T-helper 2 cell treated with Interferon-gamma antibody and Interleukin-4, amounts not matched to agents 100 ng/mL and 5 ng/mL, for 36 hours (primary cell): Measurements from ENCODE around the gene TMX3. TPM values are rescaled to one million over a fixed set of nuclear protein-coding genes. Genes with fewer than 3 reads are reported as not detected.

Experiments used
- intact Hi-C: fragments of 100-400 bp; cut with micrococcal nuclease; formaldehyde crosslinking; loops from one replicate; pipeline ENCODE4 v1.15.1; 2023
- total RNA-seq: library from RNA; stranded (reverse); gene quantifications from 2 replicates; pipeline ENCODE4 v1.2.3, GENCODE V29; 2022

The TMX3 gene
- total RNA-seq, 1 donor from 2014 or later = 64.4 TPM

GRCh38 chr18:68627812-68628211, 87.1 kb downstream of the TMX3 start:
- intact Hi-C loops = no loop called here

Other genes with a start within 250 kb of the TMX3 start
- 1.7 and 2.4 TPM in 2 replicates for gene CCDC102B, start 83.0 kb upstream of the TMX3 start, total RNA-seq